Measurements from ENCODE around the gene BCL6B. TPM values are rescaled to one million over a fixed set of nuclear protein-coding genes. Genes with fewer than 3 reads are reported as not detected.
"Not testable (repeated sequence)": the region's sequence is repeated elsewhere in the genome, so short reads cannot be mapped to it uniquely, and the experiment has no call there.

The BCL6B gene
- total and polyA plus RNA-seq, 2 of the 4 experiments (the other 2 are of a cell fraction) = not detected

- H2AK5ac ChIP-seq (ENCODE audit: low read depth, low read length); H3K36me3 ChIP-seq (ENCODE audit: control insufficient read depth, insufficient read depth, low read length); H2BK120ac ChIP-seq (ENCODE audit: low read depth, low read length); H4K5ac ChIP-seq (ENCODE audit: low read depth, low read length); H3K4me1 ChIP-seq (ENCODE audit: control insufficient read depth, insufficient read depth, low read length); POLR2A ChIA-PET (ENCODE audit: unreplicated experiment); H3K27ac ChIP-seq (ENCODE audit: insufficient read depth, low read length); H3K4me2 ChIP-seq (ENCODE audit: low read depth, low read length); H2AFZ ChIP-seq (replicated peaks; ENCODE audit: low read length, poor library complexity); H3K4ac ChIP-seq (ENCODE audit: low read depth, low read length); dilution Hi-C loops (cut with HindIII; ENCODE audit: low sequenced_read_pairs, unreplicated experiment); H3K27me3 ChIP-seq (ENCODE audit: control insufficient read depth, insufficient read depth, low read length); intact Hi-C loops (cut with micrococcal nuclease); H3K23ac ChIP-seq (ENCODE audit: low read depth, low read length); H2BK15ac ChIP-seq (ENCODE audit: low read depth, low read length); H3K9me3 ChIP-seq (ENCODE audit: control insufficient read depth, insufficient read depth, low read length); H3K56ac ChIP-seq (ENCODE audit: extremely low read depth, insufficient read depth, low read length); H3K9ac ChIP-seq (ENCODE audit: low read depth, low read length); H3K4me3 ChIP-seq (ENCODE audit: insufficient read depth, low read depth, low read length); H4K8ac ChIP-seq (ENCODE audit: low read depth in 2 of 2, low read length in 2 of 2); H2AK9ac ChIP-seq (replicated peaks; ENCODE audit: low read depth, low read length, poor library complexity); H3K79me1 ChIP-seq (ENCODE audit: low read depth in 1 of 2, low read length in 2 of 2); H2BK5ac ChIP-seq (ENCODE audit: low read depth, low read length, poor library complexity, severe bottlenecking); BruUV-seq (replicated peaks); H3K14ac ChIP-seq (replicated peaks; ENCODE audit: low read depth, low read length); H3K18ac ChIP-seq (ENCODE audit: low read depth, low read length); DNase-seq; H3K9me1 ChIP-seq (ENCODE audit: insufficient read depth, low read length); H4K20me1 ChIP-seq (ENCODE audit: insufficient read depth, low read length); H2BK20ac ChIP-seq (ENCODE audit: low read depth, low read length); ATAC-seq (ENCODE audit: low read depth); H4K91ac ChIP-seq (ENCODE audit: insufficient read depth, low read depth, low read length): not testable (repeated sequence)
- WGBS, 2 experiments (ENCODE audit: extremely low coverage in 2 of 2, insufficient read length in 1 of 2) = 18% methylated on average over 3 of the region's 9 CpGs; no CpG with 5 or more reads in 1 of the 2 experiments
- CTCF ChIA-PET = interaction anchor here (1.4 to 1.9 kb wide), 2 partner anchors 82 to 86 kb away, joined by 3 to 16 read pairs; no protein-coding TSS in a partner anchor
- in situ Hi-C loops (cut with MboI; ENCODE audit: low sequenced_read_pairs) = loop anchor here (5.0 to 25.0 kb wide), 2 partner anchors 87 to 487 kb away; partner anchors contain the start of gene TNFSF12
These were observed 27.7 kb downstream of the BCL6B start for GRCh38 chr17:7050583-7050982.
